ENCODE results near the gene GJD3. TPM values are rescaled to one million over a fixed set of nuclear protein-coding genes. Genes with fewer than 3 reads are reported as not detected.
A peak's percentile ranks its signal among the peaks of the same experiment; 100 is the strongest.

GJD3 gene
- total RNA-seq, 4 donors from 2014 or later, result 2.5 TPM; not detected in 3

DNA sequence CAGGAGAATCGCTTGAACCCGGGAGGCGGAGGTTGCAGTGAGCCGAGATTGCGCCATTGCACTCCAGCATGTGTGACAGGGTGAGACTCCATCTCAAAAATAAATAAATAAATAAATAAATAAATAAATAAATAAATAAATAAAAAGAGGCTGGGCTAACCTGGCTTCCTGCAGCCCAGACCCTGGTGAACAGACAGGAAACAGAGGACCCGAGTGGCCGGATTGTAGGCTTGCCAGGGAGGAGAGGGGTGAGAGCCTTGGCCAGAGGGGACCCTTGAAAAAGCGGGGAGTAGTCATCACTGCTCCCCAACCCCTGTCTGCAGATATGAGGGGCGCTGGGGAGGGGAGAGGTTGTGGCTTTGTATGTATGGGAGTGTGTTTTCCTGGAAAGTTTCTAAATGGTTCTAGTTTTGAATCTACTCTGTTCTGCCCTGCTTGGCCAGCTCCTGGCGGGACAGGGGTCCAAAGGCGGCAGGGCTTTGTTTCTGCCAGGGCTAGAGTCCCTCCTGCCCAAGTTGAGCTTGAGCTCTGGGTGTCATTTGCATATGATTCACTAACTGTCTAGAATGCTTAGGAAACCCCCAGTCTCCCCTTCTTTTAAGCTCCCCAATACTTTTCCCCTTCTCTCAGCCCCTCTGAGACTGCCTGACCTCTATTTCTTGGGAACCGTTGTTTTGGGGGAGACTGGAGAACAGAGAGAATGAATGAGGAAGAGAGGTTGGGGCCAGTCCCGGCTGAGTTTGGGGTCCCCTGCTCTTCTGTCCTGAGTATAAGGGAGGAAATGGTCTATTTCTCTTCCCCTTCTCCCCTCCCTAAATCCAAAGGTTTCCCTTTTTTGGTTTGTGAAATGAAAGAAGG, 39.2 kb downstream of the GJD3 start:
- Histone ChIP-seq H3K27ac (peak overlapping the region in 3 of 4 donors; percentile 91 to 97 (median 91)), H3K36me3 (no peaks in the 10 kb centered on the region), H3K4me1 (peaks cover 11 to 100% (median 97%) of the 10 kb centered on the region in 3 donors), H3K4me3 (no peak overlapping the region), H3K9me3 (no peaks in the 10 kb centered on the region), H3K27me3 (no peaks in the 10 kb centered on the region)
- 53 to 70% methylated on average over 3 to 7 of the region's 13 CpGs for WGBS, 2 donors (ENCODE audit: low coverage in 1 of 2)
- ATAC-seq, result no peak
- TF ChIP-seq POLR2A (IDR thresholded peaks at IDR 0.05), result no peak
- TF ChIP-seq EP300 (IDR thresholded peaks at IDR 0.05), result no peak
- no peak for TF ChIP-seq POLR2AphosphoS5 (IDR thresholded peaks at IDR 0.05)
- TF ChIP-seq, protein P1, sequence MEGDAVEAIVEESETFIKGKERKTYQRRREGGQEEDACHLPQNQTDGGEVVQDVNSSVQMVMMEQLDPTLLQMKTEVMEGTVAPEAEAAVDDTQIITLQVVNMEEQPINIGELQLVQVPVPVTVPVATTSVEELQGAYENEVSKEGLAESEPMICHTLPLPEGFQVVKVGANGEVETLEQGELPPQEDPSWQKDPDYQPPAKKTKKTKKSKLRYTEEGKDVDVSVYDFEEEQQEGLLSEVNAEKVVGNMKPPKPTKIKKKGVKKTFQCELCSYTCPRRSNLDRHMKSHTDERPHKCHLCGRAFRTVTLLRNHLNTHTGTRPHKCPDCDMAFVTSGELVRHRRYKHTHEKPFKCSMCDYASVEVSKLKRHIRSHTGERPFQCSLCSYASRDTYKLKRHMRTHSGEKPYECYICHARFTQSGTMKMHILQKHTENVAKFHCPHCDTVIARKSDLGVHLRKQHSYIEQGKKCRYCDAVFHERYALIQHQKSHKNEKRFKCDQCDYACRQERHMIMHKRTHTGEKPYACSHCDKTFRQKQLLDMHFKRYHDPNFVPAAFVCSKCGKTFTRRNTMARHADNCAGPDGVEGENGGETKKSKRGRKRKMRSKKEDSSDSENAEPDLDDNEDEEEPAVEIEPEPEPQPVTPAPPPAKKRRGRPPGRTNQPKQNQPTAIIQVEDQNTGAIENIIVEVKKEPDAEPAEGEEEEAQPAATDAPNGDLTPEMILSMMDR (IDR thresholded peaks at IDR 0.05), result no peak

- Histone ChIP-seq H3K36me3 (no peaks in the 10 kb centered on the region), H3K27ac (peak overlapping the region; percentile 68 to 97 (median 91)), H3K27me3 (no peaks in the 10 kb centered on the region), H3K9me3 (no peaks in the 10 kb centered on the region), H3K4me3 (peak overlapping the region in 1 of 2 donors; percentile 98), H3K4me1 (peaks cover 6 to 100% (median 90%) of the 10 kb centered on the region in 3 donors)
- peak; percentile 21 for TF ChIP-seq POLR2AphosphoS5 (IDR thresholded peaks at IDR 0.05)
- TF ChIP-seq, protein P1 (IDR thresholded peaks at IDR 0.05), result no peak
- no peak for TF ChIP-seq EP300 (IDR thresholded peaks at IDR 0.05)
- ATAC-seq, result peak; percentile 40
- WGBS, 2 donors (ENCODE audit: low coverage in 1 of 2), result 38 to 39% methylated on average over 1 to 2 of the region's 10 CpGs
Observed at GRCh38 chr17:40323391-40324381, 40.9 kb downstream of the GJD3 start.

DNA sequence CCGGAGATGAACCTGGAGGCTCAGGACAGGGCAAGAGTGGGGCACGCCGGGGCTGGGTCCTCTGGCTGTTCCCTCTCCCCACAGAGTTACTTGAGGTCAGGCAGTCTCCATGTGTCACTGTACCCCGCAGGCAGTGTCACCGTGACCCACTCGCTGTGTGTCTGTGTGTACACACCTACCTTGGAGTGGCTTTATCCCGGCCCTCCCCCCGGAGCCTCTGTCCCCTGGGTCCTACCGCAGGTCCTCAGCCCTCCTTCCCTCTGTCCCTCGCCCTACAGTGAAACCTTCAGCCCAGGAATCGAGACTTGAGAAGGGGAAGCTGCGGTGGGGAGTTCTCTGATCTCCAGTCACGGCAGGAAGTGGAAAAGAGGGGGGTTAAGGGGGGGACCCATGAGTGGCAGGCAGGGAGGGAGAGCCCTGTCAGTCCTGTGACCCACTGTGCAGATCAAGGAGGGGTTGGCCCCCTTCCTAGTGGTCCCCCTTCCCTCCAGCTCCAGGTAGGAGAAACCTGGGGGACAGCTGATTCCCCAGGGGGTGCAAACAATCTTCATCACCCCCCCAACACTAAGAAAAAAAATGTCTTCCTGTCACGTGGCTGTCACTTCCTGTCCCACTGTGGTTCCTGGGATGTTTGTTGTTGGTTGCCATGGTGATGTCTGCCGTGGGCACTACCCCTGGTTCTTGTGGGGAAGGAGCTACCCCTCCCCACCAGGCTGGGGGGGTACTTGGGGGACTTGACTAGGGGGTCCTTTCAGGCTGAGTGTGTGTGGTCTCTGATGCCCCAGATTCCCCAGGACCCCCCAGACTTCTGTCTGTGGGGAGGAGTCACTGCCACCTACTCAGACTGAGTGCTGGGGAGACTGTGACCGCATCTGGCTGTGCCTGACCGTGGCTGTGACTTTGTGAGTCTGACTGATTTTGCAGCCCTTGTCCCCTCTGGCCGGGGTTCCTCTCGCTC, 41.9 kb downstream of the GJD3 start:
- TF ChIP-seq POLR2A (IDR thresholded peaks at IDR 0.05) (peak; percentile 41 to 56), POLR2AphosphoS5 (IDR thresholded peaks at IDR 0.05) (no peak)
- Histone ChIP-seq H3K27me3 (no peaks in the 10 kb centered on the region), H3K4me1 (peaks cover 6 to 95% (median 80%) of the 10 kb centered on the region in 3 donors), H3K4me3 (peak overlapping the region; percentile 4 to 98), H3K27ac (peak overlapping the region; percentile 68 to 97 (median 91)), H3K9me3 (no peaks in the 10 kb centered on the region), H3K36me3 (no peaks in the 10 kb centered on the region)
- peak; percentile 17 for ATAC-seq
- WGBS, 2 donors (ENCODE audit: low coverage in 1 of 2), result 3 to 18% methylated on average over 7 to 8 of the region's 19 CpGs

- no peaks in the 10 kb centered on the region for H3K36me3 ChIP-seq
- H3K4me3 ChIP-seq, result peak overlapping the region; percentile 4 to 98
- no CpG with 5 or more reads among the region's 4 CpGs for WGBS, 2 donors (ENCODE audit: low coverage in 1 of 2)
- H3K9me3 ChIP-seq, result no peaks in the 10 kb centered on the region
- H3K4me1 ChIP-seq, result peaks cover 6 to 95% (median 78%) of the 10 kb centered on the region in 3 donors
- ATAC-seq, result no peak
- no peaks in the 10 kb centered on the region for H3K27me3 ChIP-seq
- peak overlapping the region; percentile 68 to 97 (median 91) for H3K27ac ChIP-seq
- TF ChIP-seq EP300 (IDR thresholded peaks at IDR 0.05) (no peak), POLR2AphosphoS5 (IDR thresholded peaks at IDR 0.05) (no peak), POLR2A (IDR thresholded peaks at IDR 0.05) (no peak)
- TF ChIP-seq, protein P1 (IDR thresholded peaks at IDR 0.05), result no peak
Observed at GRCh38 chr17:40321961-40322357, 42.6 kb downstream of the GJD3 start.

Measured in gastroesophageal sphincter (tissue), 4 donors.